MM.1S (cell line): Measurements from ENCODE around the gene ARRB2.

Source experiments
- DNase-seq: peaks from one replicate; pipeline ENCODE4 v3.0.0-alpha.2; 2015
- H2AFZ ChIP-seq: fragments of 300-600 bp; sonication (generic); 2 replicates; pipeline ENCODE4 v1.6.0; 2016; ENCODE audit warnings: antibody characterized with exemption, low read length
- H3F3A ChIP-seq: fragments of 300-600 bp; sonication (generic); 2 replicates; pipeline ENCODE4 v1.6.1; 2016; ENCODE audit warnings: mild to moderate bottlenecking, antibody characterized with exemption, low read length, moderate library complexity, mixed read lengths; ENCODE audit not compliant: insufficient read depth
- H3K27ac ChIP-seq: fragments of 300-600 bp; sonication (generic); 2 replicates; pipeline ENCODE4 v1.5.1; 2016; ENCODE audit warnings: mild to moderate bottlenecking, low read length
- H3K27me3 ChIP-seq: fragments of 300-600 bp; sonication (generic); replicated peaks from 2 replicates; pipeline ENCODE4 v1.6.0; 2016; ENCODE audit warnings: low read length; ENCODE audit not compliant: insufficient read depth
- H3K36me3 ChIP-seq: fragments of 300-600 bp; sonication (generic); replicated peaks from 2 replicates; pipeline ENCODE4 v1.6.1; 2016; ENCODE audit warnings: mild to moderate bottlenecking, low read length, mixed read lengths; ENCODE audit not compliant: insufficient read depth
- H3K4me1 ChIP-seq: fragments of 300-600 bp; sonication (generic); 2 replicates; pipeline ENCODE4 v1.6.1; 2016; ENCODE audit warnings: low read length, mixed read lengths
- H3K4me2 ChIP-seq: fragments of 300-600 bp; sonication (generic); 2 replicates; pipeline ENCODE4 v1.6.0; 2016; ENCODE audit warnings: low read depth, low read length
- H3K4me3 ChIP-seq: fragments of 300-600 bp; sonication (generic); 2 replicates; pipeline ENCODE4 v1.5.1; 2016; ENCODE audit warnings: low read length, mixed read lengths
- H3K79me2 ChIP-seq: fragments of 300-600 bp; sonication (generic); 2 replicates; pipeline ENCODE4 v1.6.1; 2016; ENCODE audit warnings: mixed run types, low read length, mixed read lengths
- H3K9ac ChIP-seq: fragments of 300-600 bp; sonication (generic); 2 replicates; pipeline ENCODE4 v1.6.1; 2016; ENCODE audit warnings: low read length, mixed read lengths
- H3K9me2 ChIP-seq: fragments of 300-600 bp; sonication (generic); replicated peaks from 2 replicates; pipeline ENCODE4 v1.6.1; 2016; ENCODE audit warnings: mild to moderate bottlenecking, low read length, mixed read lengths; ENCODE audit not compliant: insufficient read depth
- H3K9me3 ChIP-seq: fragments of 300-600 bp; sonication (generic); replicated peaks from 2 replicates; pipeline ENCODE4 v1.6.1; 2016; ENCODE audit warnings: mild to moderate bottlenecking, low read length, mixed read lengths; ENCODE audit not compliant: insufficient read depth
- H4K20me1 ChIP-seq: fragments of 300-600 bp; sonication (generic); 2 replicates; pipeline ENCODE4 v1.6.1; 2016; ENCODE audit warnings: mild to moderate bottlenecking, low read length, moderate library complexity, mixed read lengths; ENCODE audit not compliant: insufficient read depth
- CTCF ChIP-seq: fragments of 300-600 bp; sonication (generic); IDR thresholded peaks from 2 replicates; pipeline ENCODE4 v1.5.1; 2016; ENCODE audit warnings: antibody characterized with exemption, low read length, mixed read lengths
- EZH2 ChIP-seq: fragments of 300-600 bp; sonication (generic); optimal IDR thresholded peaks from 2 replicates; pipeline ENCODE3; 2017; ENCODE audit warnings: low read depth, mild to moderate bottlenecking, antibody characterized with exemption, low read length, mixed read lengths
- EZH2phosphoT487 ChIP-seq: fragments of 300-600 bp; sonication (generic); IDR thresholded peaks from 2 replicates; pipeline ENCODE4 v1.6.1; 2018; ENCODE audit warnings: antibody characterized with exemption, low read length

The ARRB2 gene

GRCh38 chr17:4738136-4739121 lies 28.0 kb downstream of the ARRB2 start:
- H3K9ac ChIP-seq: peak overlapping the region; percentile 67; the same call in 1 of the 2 replicates
- H3K27ac ChIP-seq: no peak overlapping the region
- H3K79me2 ChIP-seq: no peaks in the 10 kb centered on the region
- H3K4me3 ChIP-seq: peak overlapping the region; percentile 88
- peak overlapping the region; percentile 100 for H3K4me2 ChIP-seq
- H4K20me1 ChIP-seq: no peaks in the 10 kb centered on the region
- H3K9me3 ChIP-seq: no peaks in the 10 kb centered on the region
- H3K4me1 ChIP-seq: peaks cover 12% of the 10 kb centered on the region
- peaks cover 16% of the 10 kb centered on the region; the same call in 1 of the 2 replicates for H3K27me3 ChIP-seq
- no peaks in the 10 kb centered on the region for H3K9me2 ChIP-seq
- H2AFZ ChIP-seq: peak overlapping the region; percentile 99
- TF ChIP-seq EZH2phosphoT487 (no peak), CTCF (no peak), EZH2 (no peak)
- peak; percentile 49 for DNase-seq
- peaks cover 10% of the 10 kb centered on the region for H3F3A ChIP-seq
- H3K36me3 ChIP-seq: no peaks in the 10 kb centered on the region

GRCh38 chr17:4739122-4740024 lies 28.9 kb downstream of the ARRB2 start, which contains the start of the genes CXCL16 and ZMYND15:
Gene CXCL16 (minus strand): TSS chr17:4739928. CDS start chr17:4739339, 589 bp downstream.
Gene ZMYND15 (plus strand): TSS chr17:4739833. CDS start chr17:4740549, 716 bp downstream.
- Histone ChIP-seq H3F3A (peaks cover 10% of the 10 kb centered on the region), H3K9me3 (no peaks in the 10 kb centered on the region), H3K4me1 (peaks cover 10% of the 10 kb centered on the region), H3K27me3 (peaks cover 16% of the 10 kb centered on the region; the same call in 1 of the 2 replicates), H2AFZ (peak within 1 kb of the TSS; percentile 99), H3K79me2 (no peaks in the 10 kb centered on the region), H3K9ac (peak within 1 kb of the TSS; percentile 67), H3K4me2 (peak within 1 kb of the TSS; percentile 100), H3K27ac (no peak within 1 kb of the TSS), H3K4me3 (peak within 1 kb of the TSS; percentile 88), H3K36me3 (no peaks in the 10 kb centered on the region), H3K9me2 (no peaks in the 10 kb centered on the region), H4K20me1 (no peaks in the 10 kb centered on the region)
- DNase-seq: peak; percentile 67
- TF ChIP-seq CTCF (no peak), EZH2phosphoT487 (no peak), EZH2 (no peak)

- Histone ChIP-seq H3K4me1 (peaks cover 10% of the 10 kb centered on the region), H3K27ac (no peak overlapping the region), H3K4me2 (peak overlapping the region; percentile 100; the same call in 1 of the 2 replicates), H3K9me2 (no peaks in the 10 kb centered on the region), H3K9me3 (no peaks in the 10 kb centered on the region), H3F3A (peaks cover 10% of the 10 kb centered on the region), H2AFZ (no peak overlapping the region), H3K9ac (no peak overlapping the region), H4K20me1 (no peaks in the 10 kb centered on the region), H3K4me3 (peak overlapping the region; percentile 88; the same call in 1 of the 2 replicates), H3K79me2 (no peaks in the 10 kb centered on the region), H3K36me3 (no peaks in the 10 kb centered on the region), H3K27me3 (peaks cover 16% of the 10 kb centered on the region; the same call in 1 of the 2 replicates)
- no peak for TF ChIP-seq EZH2
- TF ChIP-seq EZH2phosphoT487: no peak
- TF ChIP-seq CTCF: no peak
- DNase-seq: no peak
These were observed 29.6 kb downstream of the ARRB2 start for GRCh38 chr17:4740025-4740351.
